HFF-Myc (cell line): ENCODE results near the gene MMP26.

Experiments
- DNase-seq: peaks from one replicate; pipeline ENCODE4 v3.0.0-alpha.2; 2011; ENCODE audit warnings: low read depth; ENCODE audit errors: extremely low read depth
- H3K4me3 ChIP-seq: replicated peaks from 2 replicates; pipeline ENCODE4 v1.5.1; 2011; ENCODE audit warnings: low read depth, mild to moderate bottlenecking, control low read depth, low read length
- CTCF ChIP-seq: IDR thresholded peaks from 2 replicates; pipeline ENCODE4 v1.5.1; 2012; ENCODE audit warnings: mild to moderate bottlenecking, low read depth, low read length, control low read depth; ENCODE audit errors: missing control alignments

MMP26 gene

GRCh38 chr11:4727171-4727570, 22.6 kb downstream of the MMP26 start:
- H3K4me3 ChIP-seq, result no peak overlapping the region
- DNase-seq, result no peak
- no peak for TF ChIP-seq CTCF

- no peak for TF ChIP-seq CTCF
- no peak overlapping the region for H3K4me3 ChIP-seq
Observed at GRCh38 chr11:4740735-4741134, 36.2 kb downstream of the MMP26 start.

GRCh38 chr11:4748438-4748837, 43.9 kb downstream of the MMP26 start:
- no peak for TF ChIP-seq CTCF
- no peak overlapping the region for H3K4me3 ChIP-seq
- no peak for DNase-seq

More at GRCh38 chr11:4740735-4741134, 36.2 kb downstream of the MMP26 start:
- no peak for DNase-seq

- no peak for TF ChIP-seq CTCF
- no peak overlapping the region for H3K4me3 ChIP-seq
- no peak for DNase-seq
Observed at GRCh38 chr11:4751201-4751600, 46.6 kb downstream of the MMP26 start.
